Sigmoid colon (tissue), 4 donors: ENCODE results near the gene POT1.

ENCODE experiments used
- EP300 ChIP-seq, 4 donors: sonication (generic); formaldehyde crosslinking; IDR thresholded peaks; one replicate each; pipeline ENCODE4 v1.6.1; 2017; ENCODE audit warnings: antibody characterized with exemption in 4 of 4
- POLR2A ChIP-seq, 2 donors: fragments of 450-650 bp; IDR thresholded peaks; one replicate each; pipeline ENCODE4 v1.6.1; 2016; ENCODE audit warnings: antibody characterized with exemption in 2 of 2, mild to moderate bottlenecking in 2 of 2, moderate library complexity in 2 of 2
- TF ChIP-seq, protein P1 (sequence below), 4 experiments: fragments of 450-650 bp in 3 of 4; fragments of 200-600 bp in 1 of 4; IDR thresholded peaks; one replicate each; pipeline ENCODE4 v1.5.1; 2016 to 2019; ENCODE audit warnings: antibody characterized with exemption in 4 of 4, mild to moderate bottlenecking in 3 of 4, moderate library complexity in 2 of 4

DNA sequence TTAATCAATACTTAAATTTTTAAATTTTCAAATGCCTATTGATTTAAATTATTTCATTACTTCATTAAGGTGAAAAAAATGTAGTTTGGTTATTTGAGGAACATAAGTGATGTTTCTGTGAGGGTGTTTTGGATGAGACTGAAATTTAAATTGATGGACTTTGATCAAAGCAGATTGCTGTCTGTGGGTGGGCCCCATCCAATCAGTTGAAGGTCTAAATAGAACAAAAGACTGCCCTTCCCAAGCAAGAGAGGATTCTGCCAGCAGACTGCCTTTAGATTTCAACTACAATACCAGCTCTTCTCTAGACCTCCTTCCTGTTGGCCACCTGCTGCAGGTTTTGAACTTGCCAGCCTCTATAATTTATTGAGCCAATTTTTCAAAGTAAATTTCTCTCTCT lies 149.6 kb downstream of the POT1 start:
- TF ChIP-seq, protein P1, sequence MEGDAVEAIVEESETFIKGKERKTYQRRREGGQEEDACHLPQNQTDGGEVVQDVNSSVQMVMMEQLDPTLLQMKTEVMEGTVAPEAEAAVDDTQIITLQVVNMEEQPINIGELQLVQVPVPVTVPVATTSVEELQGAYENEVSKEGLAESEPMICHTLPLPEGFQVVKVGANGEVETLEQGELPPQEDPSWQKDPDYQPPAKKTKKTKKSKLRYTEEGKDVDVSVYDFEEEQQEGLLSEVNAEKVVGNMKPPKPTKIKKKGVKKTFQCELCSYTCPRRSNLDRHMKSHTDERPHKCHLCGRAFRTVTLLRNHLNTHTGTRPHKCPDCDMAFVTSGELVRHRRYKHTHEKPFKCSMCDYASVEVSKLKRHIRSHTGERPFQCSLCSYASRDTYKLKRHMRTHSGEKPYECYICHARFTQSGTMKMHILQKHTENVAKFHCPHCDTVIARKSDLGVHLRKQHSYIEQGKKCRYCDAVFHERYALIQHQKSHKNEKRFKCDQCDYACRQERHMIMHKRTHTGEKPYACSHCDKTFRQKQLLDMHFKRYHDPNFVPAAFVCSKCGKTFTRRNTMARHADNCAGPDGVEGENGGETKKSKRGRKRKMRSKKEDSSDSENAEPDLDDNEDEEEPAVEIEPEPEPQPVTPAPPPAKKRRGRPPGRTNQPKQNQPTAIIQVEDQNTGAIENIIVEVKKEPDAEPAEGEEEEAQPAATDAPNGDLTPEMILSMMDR (IDR thresholded peaks at IDR 0.05): no peak
- TF ChIP-seq EP300 (IDR thresholded peaks at IDR 0.05) (no peak), POLR2A (IDR thresholded peaks at IDR 0.05) (no peak)
